SH-SY5Y (cell line): ENCODE results near the gene HLTF.

Experiments used
- GATA2 ChIP-seq: IDR thresholded peaks from 2 replicates; pipeline ENCODE4 v1.6.1; 2011; ENCODE audit warnings: mild to moderate bottlenecking, low read depth, low read length
- GATA3 ChIP-seq: IDR thresholded peaks from 2 replicates; pipeline ENCODE4 v1.6.1; 2011; ENCODE audit warnings: low read depth, mild to moderate bottlenecking, low read length, moderate library complexity

HLTF gene

GRCh38 chr3:148998715-148999423 is 87.5 kb downstream of the HLTF start:
- TF ChIP-seq GATA3 (no peak), GATA2 (no peak)

GRCh38 chr3:148998297-148998696 is 88.0 kb downstream of the HLTF start:
- TF ChIP-seq GATA3 (no peak), GATA2 (no peak)

GRCh38 chr3:148997623-148998022 is 88.7 kb downstream of the HLTF start:
- no peak for TF ChIP-seq GATA3
- TF ChIP-seq GATA2: no peak

- no peak for TF ChIP-seq GATA3
- TF ChIP-seq GATA2: no peak
These were observed 93.6 kb downstream of the HLTF start for GRCh38 chr3:148992635-148993255.

GRCh38 chr3:148992027-148992634 is 94.2 kb downstream of the HLTF start:
- no peak for TF ChIP-seq GATA2
- no peak for TF ChIP-seq GATA3

- TF ChIP-seq GATA2 (no peak), GATA3 (no peak)
These were observed 94.9 kb downstream of the HLTF start, which contains the start of gene GYG1 for GRCh38 chr3:148991219-148992026. Gene GYG1 (plus strand): TSS chr3:148991540. CDS start chr3:148991641, 101 bp downstream.

GRCh38 chr3:148990236-148990635 is 96.1 kb downstream of the HLTF start:
- TF ChIP-seq GATA3 (no peak), GATA2 (no peak)

- TF ChIP-seq GATA3: no peak
- no peak for TF ChIP-seq GATA2
These were observed 105.1 kb downstream of the HLTF start for GRCh38 chr3:148981273-148981672.
